Neural crest cell (in vitro differentiated cells): ENCODE data around the gene FRRS1L. TPM values are rescaled to one million over a fixed set of nuclear protein-coding genes. Genes with fewer than 3 reads are reported as not detected.

Experiments used
- DNase-seq: peaks from one replicate; pipeline ENCODE4 v3.0.0; 2021; ENCODE audit warnings: low read depth, mixed read lengths, low spot score
- H3K27ac Mint-ChIP-seq: one replicate; pipeline ENCODE4 v1.8.0; 2021; ENCODE audit warnings: mild to moderate bottlenecking, mixed read lengths; ENCODE audit not compliant: unreplicated experiment
- H3K27me3 Mint-ChIP-seq: 2 replicates; pipeline ENCODE4 v1.8.0; 2021; ENCODE audit warnings: low read depth, mild to moderate bottlenecking, mixed read lengths
- H3K36me3 Mint-ChIP-seq: 2 replicates; pipeline ENCODE4 v1.8.0; 2021; ENCODE audit warnings: low read depth, mild to moderate bottlenecking, mixed read lengths
- H3K4me1 Mint-ChIP-seq: 2 replicates; pipeline ENCODE4 v1.8.0; 2021; ENCODE audit warnings: mixed read lengths
- H3K4me3 Mint-ChIP-seq: one replicate; pipeline ENCODE4 v1.8.0; 2021; ENCODE audit warnings: mild to moderate bottlenecking, mixed read lengths
- H3K9me3 Mint-ChIP-seq: 2 replicates; pipeline ENCODE4 v1.8.0; 2021; ENCODE audit warnings: mixed read lengths
- total RNA-seq: library from RNA; stranded (reverse); gene quantifications from 2 replicates; pipeline ENCODE4 v1.2.1, GENCODE V29; 2021
- TF ChIP-seq, protein P1 (sequence below): fragments of 200-600 bp; sonication (generic); conservative IDR thresholded peaks from 2 replicates; pipeline ENCODE4 v1.5.0; 2021; ENCODE audit warnings: antibody characterized with exemption, mild to moderate bottlenecking

FRRS1L gene
- total RNA-seq, 1 donor from 2014 or later, result 3.4 TPM

DNA sequence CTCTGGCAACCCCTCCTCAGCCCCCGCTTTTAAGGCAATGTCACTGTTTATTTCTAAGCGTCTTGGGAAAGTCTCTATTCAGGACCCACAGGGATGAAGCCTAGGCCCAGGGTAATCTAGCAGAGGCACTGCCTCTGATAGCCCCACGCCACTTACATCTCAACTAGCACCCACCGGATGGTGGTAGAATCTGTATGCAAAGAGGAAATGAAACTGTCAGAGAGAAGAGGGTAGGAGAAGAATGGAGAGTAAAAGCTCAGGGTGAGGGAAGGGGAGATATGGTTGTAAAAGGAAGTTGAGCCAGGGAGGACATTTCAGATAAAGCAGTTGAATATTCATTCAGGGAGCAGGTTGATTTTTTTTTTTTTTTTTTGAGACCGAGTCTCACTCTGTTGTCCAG is 3.0 kb downstream of the FRRS1L start:
- peak overlapping the region; percentile 11 for H3K4me3 Mint-ChIP-seq
- peaks cover 87% of the 10 kb centered on the region for H3K27me3 Mint-ChIP-seq
- peaks cover 6% of the 10 kb centered on the region for H3K36me3 Mint-ChIP-seq

DNA sequence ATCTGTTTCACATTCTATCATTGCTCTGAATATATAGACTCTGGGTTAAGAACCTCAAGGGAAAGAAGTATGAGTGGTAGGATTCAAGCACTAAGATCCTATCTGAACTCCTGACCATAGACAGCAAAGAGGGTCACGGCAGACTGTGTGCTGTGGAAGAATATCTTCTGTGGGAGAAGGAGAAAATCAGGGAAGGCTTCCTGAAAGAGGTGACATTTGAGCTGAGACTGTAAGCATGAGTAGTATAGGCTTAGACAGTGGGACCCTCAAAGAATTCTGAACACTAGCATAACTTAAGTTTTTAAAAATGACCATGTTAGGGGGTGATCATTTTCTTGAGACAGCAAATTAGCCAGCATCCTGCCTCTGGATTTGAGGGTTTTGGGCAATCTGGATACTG is 3.9 kb downstream of the FRRS1L start:
- Mint-ChIP-seq H3K4me3 (no peak overlapping the region), H3K4me1 (peaks cover 16% of the 10 kb centered on the region), H3K36me3 (peaks cover 6% of the 10 kb centered on the region), H3K9me3 (peaks cover 4% of the 10 kb centered on the region), H3K27me3 (peaks cover 83% of the 10 kb centered on the region), H3K27ac (no peak overlapping the region)
- TF ChIP-seq, protein P1, sequence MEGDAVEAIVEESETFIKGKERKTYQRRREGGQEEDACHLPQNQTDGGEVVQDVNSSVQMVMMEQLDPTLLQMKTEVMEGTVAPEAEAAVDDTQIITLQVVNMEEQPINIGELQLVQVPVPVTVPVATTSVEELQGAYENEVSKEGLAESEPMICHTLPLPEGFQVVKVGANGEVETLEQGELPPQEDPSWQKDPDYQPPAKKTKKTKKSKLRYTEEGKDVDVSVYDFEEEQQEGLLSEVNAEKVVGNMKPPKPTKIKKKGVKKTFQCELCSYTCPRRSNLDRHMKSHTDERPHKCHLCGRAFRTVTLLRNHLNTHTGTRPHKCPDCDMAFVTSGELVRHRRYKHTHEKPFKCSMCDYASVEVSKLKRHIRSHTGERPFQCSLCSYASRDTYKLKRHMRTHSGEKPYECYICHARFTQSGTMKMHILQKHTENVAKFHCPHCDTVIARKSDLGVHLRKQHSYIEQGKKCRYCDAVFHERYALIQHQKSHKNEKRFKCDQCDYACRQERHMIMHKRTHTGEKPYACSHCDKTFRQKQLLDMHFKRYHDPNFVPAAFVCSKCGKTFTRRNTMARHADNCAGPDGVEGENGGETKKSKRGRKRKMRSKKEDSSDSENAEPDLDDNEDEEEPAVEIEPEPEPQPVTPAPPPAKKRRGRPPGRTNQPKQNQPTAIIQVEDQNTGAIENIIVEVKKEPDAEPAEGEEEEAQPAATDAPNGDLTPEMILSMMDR, result no peak
- no peak for DNase-seq

More for the DNA sequence above, 3.0 kb downstream of the FRRS1L start:
- Mint-ChIP-seq H3K9me3 (peaks cover 4% of the 10 kb centered on the region), H3K4me1 (peaks cover 16% of the 10 kb centered on the region), H3K27ac (no peak overlapping the region)
- no peak for DNase-seq
- TF ChIP-seq, protein P1, result no peak

DNA sequence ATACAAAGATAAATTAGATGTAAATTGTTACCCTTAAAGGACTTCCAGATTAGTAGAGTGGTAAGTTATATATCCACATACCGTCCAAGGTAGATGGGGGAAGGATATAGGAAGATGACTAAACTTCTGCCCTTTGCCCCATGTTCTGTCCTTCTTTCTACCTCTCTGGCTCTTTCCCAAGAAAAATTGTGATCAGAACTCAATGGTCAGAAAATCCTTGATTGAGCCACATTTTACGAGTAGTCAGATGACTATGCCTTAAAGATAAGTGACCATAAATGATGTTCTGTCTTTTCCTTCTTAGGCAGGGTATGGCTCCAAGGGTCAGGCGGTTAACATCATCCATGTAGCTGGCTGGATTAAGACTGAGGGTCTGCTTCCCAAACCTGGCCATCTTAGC is 4.4 kb downstream of the FRRS1L start:
- peaks cover 4% of the 10 kb centered on the region for H3K9me3 Mint-ChIP-seq
- peaks cover 6% of the 10 kb centered on the region for H3K36me3 Mint-ChIP-seq
- H3K27me3 Mint-ChIP-seq, result peaks cover 81% of the 10 kb centered on the region
- no peak overlapping the region for H3K4me3 Mint-ChIP-seq
- TF ChIP-seq, protein P1, result no peak
- DNase-seq, result no peak
- peaks cover 16% of the 10 kb centered on the region for H3K4me1 Mint-ChIP-seq
- no peak overlapping the region for H3K27ac Mint-ChIP-seq

DNA sequence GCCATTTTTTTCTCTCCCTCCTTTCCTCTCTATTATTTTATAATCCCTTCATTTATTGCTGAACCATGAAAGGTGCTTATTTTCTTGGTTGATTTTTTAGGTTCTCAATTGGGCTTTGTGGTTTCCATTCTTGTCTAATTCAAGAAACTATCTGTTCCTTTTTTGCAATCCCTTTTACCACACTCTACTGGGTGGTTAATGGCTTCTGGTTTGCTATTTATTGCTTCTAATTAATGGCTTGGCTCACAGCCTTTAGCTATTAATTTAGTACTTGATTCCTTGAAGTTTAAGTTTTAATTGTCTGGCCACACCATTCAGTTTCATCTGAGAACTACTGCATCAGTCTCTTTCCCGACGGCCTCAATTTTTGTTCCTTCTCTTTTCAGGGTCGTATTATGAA is 5.6 kb downstream of the FRRS1L start:
- Mint-ChIP-seq H3K36me3 (peaks cover 6% of the 10 kb centered on the region), H3K9me3 (peaks cover 4% of the 10 kb centered on the region), H3K27ac (no peak overlapping the region), H3K4me1 (peaks cover 11% of the 10 kb centered on the region), H3K4me3 (no peak overlapping the region), H3K27me3 (peaks cover 78% of the 10 kb centered on the region)
- TF ChIP-seq, protein P1, result no peak
- no peak for DNase-seq

DNA sequence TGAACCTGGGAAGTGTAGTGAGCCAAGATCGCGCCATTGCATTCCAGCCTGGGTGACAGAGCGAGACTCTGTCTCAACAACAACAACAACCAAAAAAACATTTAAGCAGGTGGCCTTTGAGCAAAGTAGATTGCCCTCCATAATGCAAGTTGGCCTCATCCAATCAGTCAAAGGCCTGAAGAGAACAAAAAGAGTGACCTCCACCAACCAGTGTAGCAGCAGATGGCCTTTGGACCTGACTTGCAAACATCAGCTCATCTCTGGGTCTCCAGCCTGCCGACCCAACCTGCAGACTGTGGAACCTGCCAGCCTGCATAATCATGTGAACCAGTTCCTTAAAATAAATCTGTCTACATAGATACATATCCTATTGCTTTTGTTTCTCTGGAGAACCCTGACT is 7.5 kb downstream of the FRRS1L start:
- Mint-ChIP-seq H3K4me1 (no peaks in the 10 kb centered on the region), H3K4me3 (no peak overlapping the region)
- no peak for DNase-seq

More for the DNA sequence above, 7.5 kb downstream of the FRRS1L start:
- Mint-ChIP-seq H3K27me3 (peaks cover 65% of the 10 kb centered on the region), H3K27ac (no peak overlapping the region), H3K9me3 (peaks cover under 1% of the 10 kb centered on the region), H3K36me3 (no peaks in the 10 kb centered on the region)
- TF ChIP-seq, protein P1, result no peak
